ENCODE results near the gene STX5.
"Not testable (repeated sequence)": the region's sequence is repeated elsewhere in the genome, so short reads cannot be mapped to it uniquely, and the experiment has no call there.

STX5 gene

GRCh38 chr11:62775646-62776045 is 56.2 kb downstream of the STX5 start:
- H3K4me3 ChIP-seq (ENCODE audit: low read depth, low read length), result no peak overlapping the region
- DNase-seq (ENCODE audit: low read depth), result no peak
- TF ChIP-seq CTCF (conservative IDR thresholded peaks at IDR 0.05; ENCODE audit: low read depth, low read length), result no peak

GRCh38 chr11:62774407-62774806 is 57.4 kb downstream of the STX5 start:
- TF ChIP-seq CTCF (conservative IDR thresholded peaks at IDR 0.05; ENCODE audit: low read depth, low read length), result no peak
- H3K4me3 ChIP-seq (ENCODE audit: low read depth, low read length), result no peak overlapping the region
- no peak for DNase-seq (ENCODE audit: low read depth)

- no peak for TF ChIP-seq CTCF (conservative IDR thresholded peaks at IDR 0.05; ENCODE audit: low read depth, low read length)
- H3K4me3 ChIP-seq (ENCODE audit: low read depth, low read length), result peak within 1 kb of the TSS; percentile 83
- DNase-seq (ENCODE audit: low read depth), result peak; percentile 98
Measured at GRCh38 chr11:62771144-62772021, 60.5 kb downstream of the STX5 start, which contains the start of gene TAF6L. Gene TAF6L (plus strand): TSS chr11:62771396. CDS start chr11:62775784, 4,388 bp downstream.

- TF ChIP-seq CTCF (conservative IDR thresholded peaks at IDR 0.05; ENCODE audit: low read depth, low read length), result no peak
- H3K4me3 ChIP-seq (ENCODE audit: low read depth, low read length), result peak overlapping the region; percentile 83
- DNase-seq (ENCODE audit: low read depth), result peak; percentile 40
Measured at GRCh38 chr11:62770778-62771143, 61.1 kb downstream of the STX5 start.

GRCh38 chr11:62760867-62761227 is 71.0 kb downstream of the STX5 start:
- H3K4me3 ChIP-seq (ENCODE audit: low read depth, low read length), result peak overlapping the region; percentile 26
- not testable (repeated sequence) for DNase-seq (ENCODE audit: low read depth)

- H3K4me3 ChIP-seq (ENCODE audit: low read depth, low read length), result no peak overlapping the region
- no peak for DNase-seq (ENCODE audit: low read depth)
- no peak for TF ChIP-seq CTCF (conservative IDR thresholded peaks at IDR 0.05; ENCODE audit: low read depth, low read length)
Measured at GRCh38 chr11:62757846-62758788, 73.7 kb downstream of the STX5 start.
